ENCODE measurements around the gene TOR1AIP2. TPM values are rescaled to one million over a fixed set of nuclear protein-coding genes. Genes with fewer than 3 reads are reported as not detected.

Gene TOR1AIP2
- total and polyA plus RNA-seq, 4 donors, result 9.4 to 64.7 (median 36.1) TPM

- Histone ChIP-seq H3K4me3 (ENCODE audit: low read length in 2 of 2) (no peak overlapping the region), H3K27ac (ENCODE audit: low read depth in 1 of 2, low read length in 2 of 2) (no peak overlapping the region), H3K36me3 (ENCODE audit: control insufficient read depth in 1 of 2, insufficient read depth in 2 of 2, low read length in 1 of 2) (no peaks in the 10 kb centered on the region), H3K9me3 (ENCODE audit: control insufficient read depth, low read length) (no peaks in the 10 kb centered on the region), H3K4me1 (ENCODE audit: control insufficient read depth in 1 of 2, insufficient read depth in 2 of 2, low read length in 2 of 2) (no peaks in the 10 kb centered on the region), H3K27me3 (ENCODE audit: control insufficient read depth in 1 of 2, insufficient read depth in 2 of 2, low read length in 1 of 2) (no peaks in the 10 kb centered on the region)
- peak in 1 of 2 donors; percentile 59 for DNase-seq
- ATAC-seq (ENCODE audit: low FRiP score), result no peak
- WGBS, 2 donors, result 93 to 94% methylated on average over 6 of the region's 6 CpGs
- intact Hi-C loops (cut with DNase I), result no loop called here
Observed at GRCh38 chr1:179824265-179824664, 53.3 kb downstream of the TOR1AIP2 start.

GRCh38 chr1:179823693-179824092 lies 53.9 kb downstream of the TOR1AIP2 start:
- DNase-seq, result peak in 1 of 2 donors; percentile 38
- H3K4me1 ChIP-seq (ENCODE audit: control insufficient read depth in 1 of 2, insufficient read depth in 2 of 2, low read length in 2 of 2), result no peaks in the 10 kb centered on the region
- H3K27me3 ChIP-seq (ENCODE audit: control insufficient read depth in 1 of 2, insufficient read depth in 2 of 2, low read length in 1 of 2), result no peaks in the 10 kb centered on the region
- no peak for ATAC-seq (ENCODE audit: low FRiP score)
- no peaks in the 10 kb centered on the region for H3K36me3 ChIP-seq (ENCODE audit: control insufficient read depth in 1 of 2, insufficient read depth in 2 of 2, low read length in 1 of 2)
- no peaks in the 10 kb centered on the region for H3K9me3 ChIP-seq (ENCODE audit: control insufficient read depth, low read length)
- no peak overlapping the region for H3K4me3 ChIP-seq (ENCODE audit: low read length in 2 of 2)
- no peak overlapping the region for H3K27ac ChIP-seq (ENCODE audit: low read depth in 1 of 2, low read length in 2 of 2)
- WGBS, 2 donors, result 95 to 96% methylated on average over 4 of the region's 4 CpGs
- intact Hi-C loops (cut with DNase I), result no loop called here

GRCh38 chr1:179822065-179822464 lies 55.5 kb downstream of the TOR1AIP2 start:
- 82 to 83% methylated on average over 2 of the region's 2 CpGs for WGBS, 2 donors
- H3K9me3 ChIP-seq (ENCODE audit: control insufficient read depth, low read length), result no peaks in the 10 kb centered on the region
- no peaks in the 10 kb centered on the region for H3K4me1 ChIP-seq (ENCODE audit: control insufficient read depth in 1 of 2, insufficient read depth in 2 of 2, low read length in 2 of 2)
- no peaks in the 10 kb centered on the region for H3K27me3 ChIP-seq (ENCODE audit: control insufficient read depth in 1 of 2, insufficient read depth in 2 of 2, low read length in 1 of 2)
- H3K27ac ChIP-seq (ENCODE audit: low read depth in 1 of 2, low read length in 2 of 2), result no peak overlapping the region
- ATAC-seq (ENCODE audit: low FRiP score) (no peak), DNase-seq (no peak)
- intact Hi-C loops (cut with DNase I), result no loop called here
- H3K4me3 ChIP-seq (ENCODE audit: low read length in 2 of 2), result no peak overlapping the region
- H3K36me3 ChIP-seq (ENCODE audit: control insufficient read depth in 1 of 2, insufficient read depth in 2 of 2, low read length in 1 of 2), result no peaks in the 10 kb centered on the region

- Histone ChIP-seq H3K4me3 (ENCODE audit: low read length in 2 of 2) (no peak overlapping the region), H3K36me3 (ENCODE audit: control insufficient read depth in 1 of 2, insufficient read depth in 2 of 2, low read length in 1 of 2) (no peaks in the 10 kb centered on the region), H3K9me3 (ENCODE audit: control insufficient read depth, low read length) (no peaks in the 10 kb centered on the region), H3K27me3 (ENCODE audit: control insufficient read depth in 1 of 2, insufficient read depth in 2 of 2, low read length in 1 of 2) (no peaks in the 10 kb centered on the region), H3K4me1 (ENCODE audit: control insufficient read depth in 1 of 2, insufficient read depth in 2 of 2, low read length in 2 of 2) (no peaks in the 10 kb centered on the region), H3K27ac (ENCODE audit: low read depth in 1 of 2, low read length in 2 of 2) (no peak overlapping the region)
- intact Hi-C loops (cut with DNase I), result no loop called here
- DNase-seq, result peak in 1 of 2 donors; percentile 31
- 91 to 93% methylated on average over 9 of the region's 9 CpGs for WGBS, 2 donors
- ATAC-seq (ENCODE audit: low FRiP score), result no peak
Observed at GRCh38 chr1:179821524-179821923, 56.1 kb downstream of the TOR1AIP2 start.

GRCh38 chr1:179820226-179820970 lies 57.2 kb downstream of the TOR1AIP2 start:
- DNase-seq, result peak in 1 of 2 donors; percentile 46
- 82 to 87% methylated on average over 9 of the region's 9 CpGs for WGBS, 2 donors
- no peak overlapping the region for H3K27ac ChIP-seq (ENCODE audit: low read depth in 1 of 2, low read length in 2 of 2)

GRCh38 chr1:179818743-179819173 lies 58.8 kb downstream of the TOR1AIP2 start:
- Histone ChIP-seq H3K36me3 (ENCODE audit: control insufficient read depth in 1 of 2, insufficient read depth in 2 of 2, low read length in 1 of 2) (no peaks in the 10 kb centered on the region), H3K4me3 (ENCODE audit: low read length in 2 of 2) (no peak overlapping the region), H3K27me3 (ENCODE audit: control insufficient read depth in 1 of 2, insufficient read depth in 2 of 2, low read length in 1 of 2) (no peaks in the 10 kb centered on the region), H3K27ac (ENCODE audit: low read depth in 1 of 2, low read length in 2 of 2) (no peak overlapping the region), H3K9me3 (ENCODE audit: control insufficient read depth, low read length) (no peaks in the 10 kb centered on the region), H3K4me1 (ENCODE audit: control insufficient read depth in 1 of 2, insufficient read depth in 2 of 2, low read length in 2 of 2) (no peaks in the 10 kb centered on the region)
- ATAC-seq (ENCODE audit: low FRiP score) (no peak), DNase-seq (peak in 1 of 2 donors; percentile 60)
- 71% methylated on average over 14 of the region's 14 CpGs for WGBS, 2 donors
- intact Hi-C loops (cut with DNase I), result no loop called here

More at GRCh38 chr1:179820226-179820970, 57.2 kb downstream of the TOR1AIP2 start:
- no peaks in the 10 kb centered on the region for H3K36me3 ChIP-seq (ENCODE audit: control insufficient read depth in 1 of 2, insufficient read depth in 2 of 2, low read length in 1 of 2)
- no peak for ATAC-seq (ENCODE audit: low FRiP score)
- no peak overlapping the region for H3K4me3 ChIP-seq (ENCODE audit: low read length in 2 of 2)
- no peaks in the 10 kb centered on the region for H3K27me3 ChIP-seq (ENCODE audit: control insufficient read depth in 1 of 2, insufficient read depth in 2 of 2, low read length in 1 of 2)
- intact Hi-C loops (cut with DNase I), result no loop called here
- H3K4me1 ChIP-seq (ENCODE audit: control insufficient read depth in 1 of 2, insufficient read depth in 2 of 2, low read length in 2 of 2), result no peaks in the 10 kb centered on the region
- no peaks in the 10 kb centered on the region for H3K9me3 ChIP-seq (ENCODE audit: control insufficient read depth, low read length)

- no peak for ATAC-seq (ENCODE audit: low FRiP score)
- Histone ChIP-seq H3K27ac (ENCODE audit: low read depth in 1 of 2, low read length in 2 of 2) (no peak overlapping the region), H3K36me3 (ENCODE audit: control insufficient read depth in 1 of 2, insufficient read depth in 2 of 2, low read length in 1 of 2) (no peaks in the 10 kb centered on the region), H3K27me3 (ENCODE audit: control insufficient read depth in 1 of 2, insufficient read depth in 2 of 2, low read length in 1 of 2) (no peaks in the 10 kb centered on the region), H3K9me3 (ENCODE audit: control insufficient read depth, low read length) (no peaks in the 10 kb centered on the region), H3K4me1 (ENCODE audit: control insufficient read depth in 1 of 2, insufficient read depth in 2 of 2, low read length in 2 of 2) (no peaks in the 10 kb centered on the region), H3K4me3 (ENCODE audit: low read length in 2 of 2) (no peak overlapping the region)
- intact Hi-C loops (cut with DNase I), result no loop called here
- WGBS, 2 donors, result 88 to 90% methylated on average over 7 of the region's 7 CpGs
- no peak for DNase-seq
Observed at GRCh38 chr1:179818260-179818659, 59.3 kb downstream of the TOR1AIP2 start.

- H3K4me1 ChIP-seq (ENCODE audit: control insufficient read depth in 1 of 2, insufficient read depth in 2 of 2, low read length in 2 of 2), result no peaks in the 10 kb centered on the region
- H3K27ac ChIP-seq (ENCODE audit: low read depth in 1 of 2, low read length in 2 of 2), result no peak overlapping the region
- no peaks in the 10 kb centered on the region for H3K9me3 ChIP-seq (ENCODE audit: control insufficient read depth, low read length)
- WGBS, 2 donors, result 81 to 84% methylated on average over 8 of the region's 8 CpGs
- DNase-seq (peak in 1 of 2 donors; percentile 72), ATAC-seq (ENCODE audit: low FRiP score) (no peak)
- intact Hi-C loops (cut with DNase I), result no loop called here
- no peaks in the 10 kb centered on the region for H3K27me3 ChIP-seq (ENCODE audit: control insufficient read depth in 1 of 2, insufficient read depth in 2 of 2, low read length in 1 of 2)
- no peaks in the 10 kb centered on the region for H3K36me3 ChIP-seq (ENCODE audit: control insufficient read depth in 1 of 2, insufficient read depth in 2 of 2, low read length in 1 of 2)
- H3K4me3 ChIP-seq (ENCODE audit: low read length in 2 of 2), result no peak overlapping the region
Observed at GRCh38 chr1:179817789-179818188, 59.8 kb downstream of the TOR1AIP2 start.

GRCh38 chr1:179817056-179817455 lies 60.5 kb downstream of the TOR1AIP2 start:
- Histone ChIP-seq H3K36me3 (ENCODE audit: control insufficient read depth in 1 of 2, insufficient read depth in 2 of 2, low read length in 1 of 2) (no peaks in the 10 kb centered on the region), H3K27me3 (ENCODE audit: control insufficient read depth in 1 of 2, insufficient read depth in 2 of 2, low read length in 1 of 2) (no peaks in the 10 kb centered on the region), H3K4me1 (ENCODE audit: control insufficient read depth in 1 of 2, insufficient read depth in 2 of 2, low read length in 2 of 2) (no peaks in the 10 kb centered on the region), H3K4me3 (ENCODE audit: low read length in 2 of 2) (no peak overlapping the region), H3K9me3 (ENCODE audit: control insufficient read depth, low read length) (no peaks in the 10 kb centered on the region), H3K27ac (ENCODE audit: low read depth in 1 of 2, low read length in 2 of 2) (no peak overlapping the region)
- intact Hi-C loops (cut with DNase I), result no loop called here
- DNase-seq (peak in 1 of 2 donors; percentile 46), ATAC-seq (ENCODE audit: low FRiP score) (no peak)
- 89 to 96% methylated on average over 8 of the region's 8 CpGs for WGBS, 2 donors
